Measurements from ENCODE around the gene FAM20A.

Gene FAM20A

GRCh38 chr17:68624381-68624780 lies 23.2 kb upstream of the FAM20A start:
- Histone ChIP-seq H3K36me3 (no peaks in the 10 kb centered on the region), H3K4me3 (no peak overlapping the region), H3K27ac (no peak overlapping the region), H4K20me1 (no peaks in the 10 kb centered on the region), H3K4me1 (no peaks in the 10 kb centered on the region), H3K27me3 (no peaks in the 10 kb centered on the region), H3K4me2 (no peak overlapping the region), H3K9ac (no peak overlapping the region), H3K9me3 (no peaks in the 10 kb centered on the region)
- no peak for TF ChIP-seq Cebpa-rat (IDR thresholded peaks at IDR 0.05)

GRCh38 chr17:68623811-68624210 lies 22.6 kb upstream of the FAM20A start:
- no peaks in the 10 kb centered on the region for H4K20me1 ChIP-seq
- no peaks in the 10 kb centered on the region for H3K9me3 ChIP-seq
- TF ChIP-seq Cebpa-rat (IDR thresholded peaks at IDR 0.05), result no peak
- H3K4me1 ChIP-seq, result no peaks in the 10 kb centered on the region
- H3K36me3 ChIP-seq, result no peaks in the 10 kb centered on the region
- H3K27me3 ChIP-seq, result no peaks in the 10 kb centered on the region
- no peak overlapping the region for H3K4me3 ChIP-seq
- H3K27ac ChIP-seq, result no peak overlapping the region
- H3K4me2 ChIP-seq, result no peak overlapping the region
- H3K9ac ChIP-seq, result no peak overlapping the region

GRCh38 chr17:68622423-68622822 lies 21.3 kb upstream of the FAM20A start:
- no peak overlapping the region for H3K4me3 ChIP-seq
- no peaks in the 10 kb centered on the region for H3K27me3 ChIP-seq
- no peaks in the 10 kb centered on the region for H3K4me1 ChIP-seq
- H4K20me1 ChIP-seq, result no peaks in the 10 kb centered on the region
- H3K4me2 ChIP-seq, result no peak overlapping the region
- H3K27ac ChIP-seq, result no peak overlapping the region
- no peaks in the 10 kb centered on the region for H3K36me3 ChIP-seq
- H3K9ac ChIP-seq, result no peak overlapping the region
- H3K9me3 ChIP-seq, result peaks cover 7% of the 10 kb centered on the region; the same call in 1 of the 2 replicates
- TF ChIP-seq Cebpa-rat (IDR thresholded peaks at IDR 0.05), result no peak

- no peaks in the 10 kb centered on the region for H3K4me1 ChIP-seq
These were observed 19.9 kb upstream of the FAM20A start for GRCh38 chr17:68621065-68621464.

GRCh38 chr17:68616334-68616733 lies 15.2 kb upstream of the FAM20A start:
- H3K9me3 ChIP-seq, result peaks cover 12% of the 10 kb centered on the region; the same call in 1 of the 2 replicates
- no peak overlapping the region for H3K9ac ChIP-seq
- H3K27me3 ChIP-seq, result no peaks in the 10 kb centered on the region
- H3K4me2 ChIP-seq, result no peak overlapping the region
- H4K20me1 ChIP-seq, result no peaks in the 10 kb centered on the region
- H3K36me3 ChIP-seq, result no peaks in the 10 kb centered on the region
- H3K27ac ChIP-seq, result no peak overlapping the region
- no peak for TF ChIP-seq Cebpa-rat (IDR thresholded peaks at IDR 0.05)
- H3K4me1 ChIP-seq, result no peaks in the 10 kb centered on the region
- no peak overlapping the region for H3K4me3 ChIP-seq

More at GRCh38 chr17:68621065-68621464, 19.9 kb upstream of the FAM20A start:
- Histone ChIP-seq H3K27me3 (no peaks in the 10 kb centered on the region), H3K4me2 (no peak overlapping the region), H3K9me3 (peaks cover 7% of the 10 kb centered on the region; the same call in 1 of the 2 replicates), H3K9ac (no peak overlapping the region), H4K20me1 (no peaks in the 10 kb centered on the region), H3K36me3 (no peaks in the 10 kb centered on the region), H3K27ac (no peak overlapping the region), H3K4me3 (no peak overlapping the region)
- no peak for TF ChIP-seq Cebpa-rat (IDR thresholded peaks at IDR 0.05)

- no peaks in the 10 kb centered on the region for H3K27me3 ChIP-seq
- H3K9ac ChIP-seq, result no peak overlapping the region
- no peak overlapping the region for H3K4me3 ChIP-seq
- H3K36me3 ChIP-seq, result no peaks in the 10 kb centered on the region
- H4K20me1 ChIP-seq, result no peaks in the 10 kb centered on the region
- H3K4me1 ChIP-seq, result no peaks in the 10 kb centered on the region
- no peak overlapping the region for H3K27ac ChIP-seq
- no peak overlapping the region for H3K4me2 ChIP-seq
- TF ChIP-seq Cebpa-rat (IDR thresholded peaks at IDR 0.05), result no peak
- H3K9me3 ChIP-seq, result peaks cover 24% of the 10 kb centered on the region
These were observed 13.6 kb upstream of the FAM20A start for GRCh38 chr17:68614718-68615117.

- no peak overlapping the region for H3K4me2 ChIP-seq
- H3K9me3 ChIP-seq, result peaks cover 33% of the 10 kb centered on the region
- TF ChIP-seq Cebpa-rat (IDR thresholded peaks at IDR 0.05), result no peak
- no peaks in the 10 kb centered on the region for H3K27me3 ChIP-seq
- H3K9ac ChIP-seq, result no peak overlapping the region
- no peaks in the 10 kb centered on the region for H4K20me1 ChIP-seq
- H3K4me1 ChIP-seq, result no peaks in the 10 kb centered on the region
- H3K36me3 ChIP-seq, result no peaks in the 10 kb centered on the region
- no peak overlapping the region for H3K4me3 ChIP-seq
- no peak overlapping the region for H3K27ac ChIP-seq
These were observed 12.7 kb upstream of the FAM20A start for GRCh38 chr17:68613739-68614298.

- H3K4me3 ChIP-seq, result no peak overlapping the region
- H3K4me1 ChIP-seq, result no peaks in the 10 kb centered on the region
- TF ChIP-seq Cebpa-rat (IDR thresholded peaks at IDR 0.05), result no peak
- no peak overlapping the region for H3K4me2 ChIP-seq
- no peak overlapping the region for H3K9ac ChIP-seq
- no peaks in the 10 kb centered on the region for H3K36me3 ChIP-seq
- no peak overlapping the region for H3K27ac ChIP-seq
- H3K27me3 ChIP-seq, result no peaks in the 10 kb centered on the region
- peaks cover 40% of the 10 kb centered on the region for H3K9me3 ChIP-seq
- H4K20me1 ChIP-seq, result no peaks in the 10 kb centered on the region
These were observed 11.7 kb upstream of the FAM20A start for GRCh38 chr17:68612923-68613292.

GRCh38 chr17:68612209-68612922 lies 11.2 kb upstream of the FAM20A start:
- Histone ChIP-seq H3K9ac (no peak overlapping the region), H3K27ac (no peak overlapping the region), H3K4me2 (no peak overlapping the region), H3K9me3 (peaks cover 40% of the 10 kb centered on the region), H3K4me1 (no peaks in the 10 kb centered on the region), H4K20me1 (no peaks in the 10 kb centered on the region), H3K4me3 (no peak overlapping the region), H3K27me3 (no peaks in the 10 kb centered on the region), H3K36me3 (no peaks in the 10 kb centered on the region)
- no peak for TF ChIP-seq Cebpa-rat (IDR thresholded peaks at IDR 0.05)

- H3K27me3 ChIP-seq, result no peaks in the 10 kb centered on the region
- H3K27ac ChIP-seq, result no peak overlapping the region
- no peaks in the 10 kb centered on the region for H4K20me1 ChIP-seq
- no peak overlapping the region for H3K4me3 ChIP-seq
- no peak overlapping the region for H3K9ac ChIP-seq
- H3K9me3 ChIP-seq, result peaks cover 48% of the 10 kb centered on the region
- H3K36me3 ChIP-seq, result no peaks in the 10 kb centered on the region
- no peak overlapping the region for H3K4me2 ChIP-seq
- H3K4me1 ChIP-seq, result no peaks in the 10 kb centered on the region
- no peak for TF ChIP-seq Cebpa-rat (IDR thresholded peaks at IDR 0.05)
These were observed 10.4 kb upstream of the FAM20A start for GRCh38 chr17:68611353-68612208.
